KMS-11 (cell line): ENCODE data around the gene MESP2.

Experiments used
- H2AFZ ChIP-seq: fragments of 200-600 bp; sonication (generic); 2 replicates; pipeline ENCODE4 v1.6.1; 2016; ENCODE audit warnings: antibody characterized with exemption, mixed run types, low read depth
- H3K27ac ChIP-seq: fragments of 200-600 bp; sonication (generic); 2 replicates; pipeline ENCODE4 v1.6.1; 2016; ENCODE audit warnings: mild to moderate bottlenecking, mixed run types
- H3K27me3 ChIP-seq: fragments of 200-600 bp; sonication (generic); 2 replicates; pipeline ENCODE4 v1.6.1; 2017; ENCODE audit warnings: mild to moderate bottlenecking, low read depth, mixed run types, moderate library complexity; ENCODE audit not compliant: insufficient read depth
- H3K36me3 ChIP-seq: fragments of 200-600 bp; sonication (generic); 2 replicates; pipeline ENCODE4 v1.6.1; 2017; ENCODE audit warnings: mild to moderate bottlenecking, mixed run types; ENCODE audit not compliant: insufficient read depth
- H3K4me1 ChIP-seq: fragments of 200-600 bp; sonication (generic); 2 replicates; pipeline ENCODE4 v1.6.1; 2016; ENCODE audit warnings: mild to moderate bottlenecking, low read depth, mixed run types; ENCODE audit not compliant: poor library complexity, severe bottlenecking
- H3K4me2 ChIP-seq: fragments of 200-600 bp; sonication (generic); 2 replicates; pipeline ENCODE4 v1.7.0; 2016; ENCODE audit warnings: mild to moderate bottlenecking, mixed run types
- H3K4me3 ChIP-seq: fragments of 200-600 bp; sonication (generic); IDR thresholded peaks from 2 replicates; pipeline ENCODE4 v1.6.1; 2017; ENCODE audit warnings: low read depth, low read length, mixed read lengths; ENCODE audit not compliant: insufficient read depth
- H3K79me2 ChIP-seq: fragments of 200-600 bp; sonication (generic); 2 replicates; pipeline ENCODE4 v1.6.1; 2016; ENCODE audit warnings: low read depth, mixed run types; ENCODE audit not compliant: insufficient read depth
- H3K9ac ChIP-seq: fragments of 200-600 bp; sonication (generic); 2 replicates; pipeline ENCODE4 v1.6.1; 2016; ENCODE audit warnings: mild to moderate bottlenecking, mixed run types
- H4K20me1 ChIP-seq: fragments of 200-600 bp; sonication (generic); 2 replicates; pipeline ENCODE4 v1.6.1; 2016; ENCODE audit warnings: mild to moderate bottlenecking, mixed run types; ENCODE audit not compliant: insufficient read depth
- TF ChIP-seq, protein P1 (sequence below): fragments of 200-600 bp; sonication (generic); conservative IDR thresholded peaks from 2 replicates; pipeline ENCODE4 v1.6.1; 2017; ENCODE audit warnings: low read depth, mild to moderate bottlenecking, antibody characterized with exemption, low read length, moderate library complexity, mixed read lengths

MESP2 gene

DNA sequence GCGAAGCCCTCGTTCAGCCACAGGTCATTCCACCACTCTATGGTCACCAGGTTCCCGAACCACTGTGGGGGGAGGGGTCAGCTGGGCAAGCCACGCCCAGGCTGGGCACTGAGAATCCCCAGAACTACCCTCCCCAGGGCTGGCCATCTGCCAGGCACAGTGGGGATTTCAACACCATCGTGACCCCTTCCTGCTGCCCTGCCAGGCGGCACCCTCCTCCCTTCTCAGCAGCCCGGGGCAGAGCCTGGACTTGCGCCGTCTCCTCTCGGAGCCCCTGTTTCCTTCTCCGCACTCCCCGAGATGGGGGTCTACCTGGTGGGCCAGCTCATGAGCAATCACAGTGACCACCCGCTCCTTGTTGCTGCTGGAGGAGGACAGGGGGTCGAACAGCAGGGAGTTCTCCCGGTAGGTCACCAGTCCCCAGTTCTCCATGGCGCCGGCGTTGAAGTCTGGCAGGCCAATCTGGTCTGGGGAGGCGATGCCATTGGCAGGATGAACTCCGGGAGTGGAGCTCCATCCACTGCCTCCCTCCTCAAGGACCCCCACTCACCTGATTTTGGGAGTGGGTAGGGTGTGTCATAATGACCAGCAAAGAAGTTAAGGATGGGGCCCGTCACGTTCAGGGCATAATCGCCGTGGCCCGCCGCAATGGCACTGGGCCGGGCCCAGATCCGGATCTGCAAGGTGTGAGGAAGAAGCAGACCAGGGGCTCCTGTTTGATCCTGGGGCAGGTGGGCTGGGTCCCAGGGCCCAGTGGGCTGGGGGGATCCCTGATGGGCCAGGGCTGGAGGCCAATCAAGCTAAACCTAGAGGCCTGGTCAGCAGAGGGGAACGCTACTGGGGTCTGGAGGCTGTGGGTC is 28.0 kb downstream of the MESP2 start:
- H3K27ac ChIP-seq: no peak overlapping the region
- no peaks in the 10 kb centered on the region for H3K79me2 ChIP-seq
- no peak overlapping the region for H3K9ac ChIP-seq
- H3K4me3 ChIP-seq: no peak overlapping the region
- no peaks in the 10 kb centered on the region for H3K27me3 ChIP-seq
- H3K36me3 ChIP-seq: no peaks in the 10 kb centered on the region
- no peaks in the 10 kb centered on the region for H4K20me1 ChIP-seq
- H3K4me1 ChIP-seq: no peaks in the 10 kb centered on the region
- H2AFZ ChIP-seq: no peak overlapping the region
- H3K4me2 ChIP-seq: no peak overlapping the region
- TF ChIP-seq, protein P1, sequence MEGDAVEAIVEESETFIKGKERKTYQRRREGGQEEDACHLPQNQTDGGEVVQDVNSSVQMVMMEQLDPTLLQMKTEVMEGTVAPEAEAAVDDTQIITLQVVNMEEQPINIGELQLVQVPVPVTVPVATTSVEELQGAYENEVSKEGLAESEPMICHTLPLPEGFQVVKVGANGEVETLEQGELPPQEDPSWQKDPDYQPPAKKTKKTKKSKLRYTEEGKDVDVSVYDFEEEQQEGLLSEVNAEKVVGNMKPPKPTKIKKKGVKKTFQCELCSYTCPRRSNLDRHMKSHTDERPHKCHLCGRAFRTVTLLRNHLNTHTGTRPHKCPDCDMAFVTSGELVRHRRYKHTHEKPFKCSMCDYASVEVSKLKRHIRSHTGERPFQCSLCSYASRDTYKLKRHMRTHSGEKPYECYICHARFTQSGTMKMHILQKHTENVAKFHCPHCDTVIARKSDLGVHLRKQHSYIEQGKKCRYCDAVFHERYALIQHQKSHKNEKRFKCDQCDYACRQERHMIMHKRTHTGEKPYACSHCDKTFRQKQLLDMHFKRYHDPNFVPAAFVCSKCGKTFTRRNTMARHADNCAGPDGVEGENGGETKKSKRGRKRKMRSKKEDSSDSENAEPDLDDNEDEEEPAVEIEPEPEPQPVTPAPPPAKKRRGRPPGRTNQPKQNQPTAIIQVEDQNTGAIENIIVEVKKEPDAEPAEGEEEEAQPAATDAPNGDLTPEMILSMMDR: no peak

DNA sequence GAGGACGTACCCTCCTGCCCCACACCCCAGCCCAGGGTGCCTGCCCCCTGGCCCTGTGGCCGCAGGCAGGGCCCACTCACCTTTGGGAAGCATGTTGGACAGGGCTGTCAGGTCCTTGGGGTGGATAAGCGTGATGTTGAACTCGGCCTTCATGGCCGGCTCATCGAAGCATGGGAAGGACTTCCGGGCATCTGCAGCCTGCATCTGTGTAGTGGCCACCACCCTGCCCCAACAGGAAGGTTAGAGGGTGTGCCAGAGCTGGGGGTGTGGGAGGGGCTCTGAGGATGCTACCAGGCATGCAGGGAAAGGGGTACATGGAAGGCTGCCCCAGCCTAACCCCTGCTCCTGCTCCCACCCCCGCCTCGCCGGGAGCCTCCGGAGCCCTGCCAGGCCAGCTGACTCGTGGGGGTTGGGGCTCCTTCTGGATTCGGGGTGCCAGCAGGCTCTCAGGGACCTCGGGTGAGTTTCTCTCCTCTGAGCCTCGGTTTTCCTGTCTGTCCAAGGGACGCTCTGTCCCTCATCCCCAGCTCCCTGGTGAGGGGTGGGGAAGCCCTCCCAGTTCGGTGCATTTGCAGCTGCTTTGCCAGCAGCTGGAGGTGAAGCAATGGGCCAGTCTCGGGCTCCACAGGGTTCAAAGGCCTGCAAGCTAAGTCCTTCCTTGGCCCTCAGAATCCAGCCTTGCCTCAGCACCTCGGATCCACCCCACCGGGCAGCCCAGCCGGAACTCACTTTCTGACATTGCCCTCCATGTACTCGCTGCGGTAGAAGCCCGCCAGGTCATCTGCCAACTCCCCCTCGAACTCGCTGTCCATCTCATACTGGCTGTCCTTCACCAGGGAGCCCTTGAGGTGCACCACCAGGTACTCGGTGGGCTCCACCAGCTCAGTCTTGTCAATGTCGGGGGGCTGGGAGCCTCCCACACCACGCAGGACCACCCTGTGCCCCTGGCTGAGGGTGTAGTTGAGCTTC is 29.4 kb downstream of the MESP2 start:
- H3K4me2 ChIP-seq: no peak overlapping the region
- H3K9ac ChIP-seq: no peak overlapping the region

DNA sequence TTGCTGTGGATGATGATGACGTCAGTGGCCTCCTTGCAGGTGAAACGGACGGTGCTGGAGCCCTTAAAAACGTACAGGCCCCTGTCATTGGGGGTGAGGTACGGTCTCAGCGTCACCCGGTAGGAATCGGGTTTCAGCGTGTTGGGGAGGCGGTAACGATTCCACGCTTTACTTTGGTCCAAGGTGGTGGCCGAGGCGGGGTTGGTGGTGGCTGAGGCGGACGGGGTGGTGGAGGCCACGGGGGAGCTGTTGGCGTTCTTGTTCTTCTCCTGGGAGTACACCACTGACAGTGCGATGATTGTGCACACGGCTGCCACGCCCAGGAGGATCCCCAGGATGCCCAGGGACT is 30.1 kb downstream of the MESP2 start:
- no peak overlapping the region for H3K4me2 ChIP-seq
- H3K4me1 ChIP-seq: no peaks in the 10 kb centered on the region
- H3K27ac ChIP-seq: no peak overlapping the region
- TF ChIP-seq, protein P1: no peak
- no peak overlapping the region for H3K4me3 ChIP-seq
- no peaks in the 10 kb centered on the region for H3K36me3 ChIP-seq
- H3K9ac ChIP-seq: no peak overlapping the region
- H2AFZ ChIP-seq: no peak overlapping the region
- no peaks in the 10 kb centered on the region for H3K79me2 ChIP-seq
- no peaks in the 10 kb centered on the region for H3K27me3 ChIP-seq
- no peaks in the 10 kb centered on the region for H4K20me1 ChIP-seq

More for the DNA sequence above, 29.4 kb downstream of the MESP2 start:
- Histone ChIP-seq H3K36me3 (no peaks in the 10 kb centered on the region), H3K79me2 (no peaks in the 10 kb centered on the region), H4K20me1 (no peaks in the 10 kb centered on the region), H3K4me3 (no peak overlapping the region), H3K27me3 (no peaks in the 10 kb centered on the region), H3K4me1 (no peaks in the 10 kb centered on the region), H3K27ac (no peak overlapping the region), H2AFZ (no peak overlapping the region)
- TF ChIP-seq, protein P1: no peak

DNA sequence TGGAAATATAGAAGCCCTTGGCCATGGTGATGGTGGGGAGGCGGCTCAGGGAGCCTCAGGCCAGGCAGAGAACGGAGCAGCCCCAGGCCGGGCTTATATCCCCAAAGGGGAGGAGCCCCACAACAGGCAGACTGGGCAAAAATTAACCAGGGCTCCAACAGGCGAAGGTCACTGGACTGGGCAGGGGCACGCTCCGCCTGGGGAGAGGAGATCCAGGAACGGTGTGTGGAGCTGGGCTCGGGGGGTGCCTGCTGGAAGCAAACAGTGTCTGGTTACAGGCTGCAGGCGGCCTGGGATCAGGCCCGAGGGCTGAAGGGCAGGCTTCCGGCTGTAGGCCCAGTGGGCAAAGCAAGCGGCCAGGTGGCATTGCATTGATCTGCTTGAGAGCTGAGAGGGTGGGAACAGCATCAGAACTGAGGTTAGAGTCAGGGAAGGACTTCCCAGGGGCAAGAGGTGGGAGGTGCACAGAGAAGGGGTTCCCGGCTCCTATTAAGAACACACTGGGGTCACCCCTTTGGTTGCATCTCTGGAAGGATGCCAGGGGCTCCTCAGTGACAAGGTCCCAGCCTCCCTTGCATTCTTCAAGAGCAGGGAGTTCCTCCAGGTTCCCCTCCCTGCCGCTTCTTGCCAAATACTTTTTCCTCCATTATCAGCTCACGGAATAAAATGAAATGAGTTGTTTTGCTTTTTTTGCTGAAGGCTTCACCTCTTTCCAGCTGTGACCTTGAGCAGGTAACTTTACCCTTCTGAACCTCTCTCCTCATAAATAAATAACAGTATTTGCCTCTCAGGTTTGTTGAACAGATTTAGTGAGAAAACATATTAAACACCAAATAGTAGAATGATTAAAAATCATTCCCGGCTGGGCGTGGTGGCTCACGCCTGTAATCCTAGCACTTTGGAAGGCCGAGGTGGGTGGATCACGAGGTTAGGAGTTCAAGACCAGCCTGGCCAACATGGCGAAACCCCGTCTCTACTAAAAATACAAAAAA is 30.7 kb downstream of the MESP2 start:
- H4K20me1 ChIP-seq: no peaks in the 10 kb centered on the region
- H3K4me2 ChIP-seq: no peak overlapping the region
- no peaks in the 10 kb centered on the region for H3K36me3 ChIP-seq
- TF ChIP-seq, protein P1: no peak
- no peaks in the 10 kb centered on the region for H3K27me3 ChIP-seq
- H3K4me1 ChIP-seq: no peaks in the 10 kb centered on the region
- no peaks in the 10 kb centered on the region for H3K79me2 ChIP-seq
- H3K27ac ChIP-seq: no peak overlapping the region
- H3K4me3 ChIP-seq: no peak overlapping the region
- H3K9ac ChIP-seq: no peak overlapping the region
- no peak overlapping the region for H2AFZ ChIP-seq
